A673 (cell line): ENCODE data around the gene NRAP. TPM values are rescaled to one million over a fixed set of nuclear protein-coding genes. Genes with fewer than 3 reads are reported as not detected.
A peak's percentile ranks its signal among the peaks of the same experiment; 100 is the strongest.

Source experiments
- Bru-seq: library from RNA; stranded (reverse); fragments of 400-500 nt; gene quantifications from one replicate; lab custom pipeline; 2021; lab: Mats Ljungman, UMichigan
- BruChase-seq, 2 experiments: library from RNA; stranded (reverse); fragments of 400-500 nt; gene quantifications; one replicate each; lab custom pipeline; 2021; lab: Mats Ljungman, UMichigan
- BruUV-seq: library from RNA; stranded (reverse); fragments of 400-500 nt; replicated peaks from 2 replicates; lab custom pipeline; 2021; lab: Mats Ljungman, UMichigan
- CTCF ChIA-PET: fragments of 300-600 bp; sonication (Branson Sonifier 250); formaldehyde crosslinking; loops from one replicate; lab custom pipeline; 2022; ENCODE audit warnings: antibody characterized with exemption; lab: Charles Lee
- POLR2A ChIA-PET: fragments of 300-600 bp; sonication (Branson Sonifier 250); formaldehyde crosslinking; loops from one replicate; lab custom pipeline; 2022; ENCODE audit warnings: antibody characterized with exemption; ENCODE audit not compliant: low non-redundant PET; lab: Charles Lee
- DNase-seq: peaks from one replicate; pipeline ENCODE4 v3.0.0-alpha.2; 2015; ENCODE audit warnings: low spot score
- H3K27ac ChIP-seq: fragments of 200-600 bp; sonication (generic); 2 replicates; pipeline ENCODE4 v1.5.1; 2016; ENCODE audit warnings: mixed run types, low read depth, mild to moderate bottlenecking, mixed read lengths, antibody characterized with exemption, low read length; ENCODE audit not compliant: poor library complexity, severe bottlenecking
- H3K27me3 ChIP-seq: fragments of 200-600 bp; sonication (generic); replicated peaks from 2 replicates; pipeline ENCODE4 v1.6.1; 2017; ENCODE audit warnings: mixed run types, low read depth, mild to moderate bottlenecking, mixed read lengths, antibody characterized with exemption, low read length; ENCODE audit not compliant: insufficient read depth, poor library complexity
- H3K36me3 ChIP-seq: fragments of 200-600 bp; sonication (generic); 2 replicates; pipeline ENCODE4 v1.6.1; 2016; ENCODE audit warnings: mixed run types, mild to moderate bottlenecking, mixed read lengths, antibody characterized with exemption, low read length; ENCODE audit not compliant: insufficient read depth, poor library complexity, severe bottlenecking
- H3K4me1 ChIP-seq: fragments of 200-600 bp; sonication (generic); 2 replicates; pipeline ENCODE4 v1.6.1; 2017; ENCODE audit warnings: mixed run types, mild to moderate bottlenecking, mixed read lengths, antibody characterized with exemption, low read length; ENCODE audit not compliant: insufficient read depth, poor library complexity, severe bottlenecking
- H3K4me3 ChIP-seq: fragments of 200-600 bp; sonication (generic); 2 replicates; pipeline ENCODE4 v1.5.1; 2016; ENCODE audit warnings: low read depth, mixed run types, mild to moderate bottlenecking, mixed read lengths, low read length; ENCODE audit not compliant: poor library complexity, severe bottlenecking
- H3K9me3 ChIP-seq: fragments of 200-600 bp; sonication (generic); 2 replicates; pipeline ENCODE4 v1.6.1; 2016; ENCODE audit warnings: mixed run types, low read depth, mild to moderate bottlenecking, mixed read lengths, antibody characterized with exemption, low read length; ENCODE audit not compliant: poor library complexity, severe bottlenecking
- CTCF ChIP-seq: fragments of 300-800, 200-600 bp; sonication (generic); conservative IDR thresholded peaks from 2 replicates; pipeline ENCODE4 v1.5.1; 2017; ENCODE audit warnings: low read depth, mild to moderate bottlenecking, antibody characterized with exemption, low read length, moderate library complexity, mixed read lengths
- EZH2 ChIP-seq: fragments of 200-600 bp; sonication (generic); IDR thresholded peaks from 2 replicates; pipeline ENCODE4 v1.6.1; 2017; ENCODE audit warnings: borderline replicate concordance, low read depth, mild to moderate bottlenecking, mixed read lengths, antibody characterized with exemption, low read length; ENCODE audit not compliant: poor library complexity, severe bottlenecking
- intact Hi-C: fragments of 100-400 bp; cut with micrococcal nuclease; formaldehyde crosslinking; loops from one replicate; pipeline ENCODE4 v1.10.0; 2022; ENCODE audit not compliant: unreplicated experiment
- long read RNA-seq: library from polyadenylated mRNA; stranded (forward); transcript quantifications from one replicate; pipeline ENCODE4 v2.0.0, GENCODE V29; 2022
- total RNA-seq: library from RNA; stranded (reverse); gene quantifications from 2 replicates; pipeline ENCODE4 v1.2.3, GENCODE V29; 2021

Gene NRAP
- total RNA-seq (0.17 and 0.34 TPM in 2 replicates), Bru-seq, nascent RNA (percentile 15 among the genes with signal in this experiment), BruChase-seq, experiment 1, labeled RNA remaining after a 2-hour chase (percentile 6 among the genes with signal in this experiment), BruChase-seq, experiment 2, labeled RNA remaining after a 6-hour chase (percentile 8 among the genes with signal in this experiment)
- long read RNA-seq, partial matches to known transcripts: 2 of 5 reads
- long read RNA-seq, other reads (novel, unspliced or antisense): 3 of 5 reads

- intact Hi-C loops: no loop called here
- Histone ChIP-seq H3K9me3 (no peaks in the 10 kb centered on the region), H3K27ac (no peak within 1 kb of the TSS), H3K4me3 (no peak within 1 kb of the TSS), H3K4me1 (no peaks in the 10 kb centered on the region), H3K27me3 (no peaks in the 10 kb centered on the region), H3K36me3 (no peaks in the 10 kb centered on the region)
- CTCF ChIA-PET: no interaction called here
- POLR2A ChIA-PET: no interaction called here
- TF ChIP-seq CTCF: no peak
- TF ChIP-seq EZH2: no peak
- no TSS peak for BruUV-seq
- no peak for DNase-seq
Measured at GRCh38 chr10:113663908-113664307, at the start of gene NRAP. Gene NRAP (minus strand): TSS chr10:113664041. CDS start chr10:113663882, 159 bp downstream.

GRCh38 chr10:113713640-113713982 is 49.8 kb upstream of the NRAP start:
- BruUV-seq: no TSS peak
- peaks cover 40% of the 10 kb centered on the region for H3K4me1 ChIP-seq
- H3K27ac ChIP-seq: no peak overlapping the region
- ChIA-PET POLR2A (interaction anchor here (0.7 kb wide), 1 partner anchor 91 kb away, joined by 3 read pairs; no protein-coding TSS in a partner anchor), CTCF (no interaction called here)
- no peaks in the 10 kb centered on the region for H3K27me3 ChIP-seq
- TF ChIP-seq CTCF (no peak), EZH2 (no peak)
- intact Hi-C loops: no loop called here
- H3K9me3 ChIP-seq: no peaks in the 10 kb centered on the region
- no peak for DNase-seq
- H3K4me3 ChIP-seq: no peak overlapping the region
- peaks cover 10% of the 10 kb centered on the region for H3K36me3 ChIP-seq

GRCh38 chr10:113712755-113713639 is 49.2 kb upstream of the NRAP start:
- ChIA-PET POLR2A (no interaction called here), CTCF (no interaction called here)
- Histone ChIP-seq H3K27ac (no peak overlapping the region), H3K4me3 (no peak overlapping the region), H3K36me3 (peaks cover 10% of the 10 kb centered on the region), H3K9me3 (no peaks in the 10 kb centered on the region), H3K27me3 (no peaks in the 10 kb centered on the region), H3K4me1 (peaks cover 47% of the 10 kb centered on the region)
- intact Hi-C loops: no loop called here
- no TSS peak for BruUV-seq
- DNase-seq: no peak
- TF ChIP-seq CTCF (no peak), EZH2 (no peak)
